GM12875 (cell line): ENCODE measurements around the gene UNC50.
A peak's percentile ranks its signal among the peaks of the same experiment; 100 is the strongest.

Experiments
- H3K4me3 ChIP-seq: one replicate; pipeline ENCODE4 v1.5.1; 2011; ENCODE audit warnings: low read depth, low read length, control low read depth
- CTCF ChIP-seq: IDR thresholded peaks from 2 replicates; pipeline ENCODE4 v1.5.1; 2011; ENCODE audit warnings: low read depth, mild to moderate bottlenecking, control low read depth, inconsistent platforms, low read length, moderate library complexity, borderline replicate concordance; ENCODE audit not compliant: insufficient read depth

UNC50 gene

DNA sequence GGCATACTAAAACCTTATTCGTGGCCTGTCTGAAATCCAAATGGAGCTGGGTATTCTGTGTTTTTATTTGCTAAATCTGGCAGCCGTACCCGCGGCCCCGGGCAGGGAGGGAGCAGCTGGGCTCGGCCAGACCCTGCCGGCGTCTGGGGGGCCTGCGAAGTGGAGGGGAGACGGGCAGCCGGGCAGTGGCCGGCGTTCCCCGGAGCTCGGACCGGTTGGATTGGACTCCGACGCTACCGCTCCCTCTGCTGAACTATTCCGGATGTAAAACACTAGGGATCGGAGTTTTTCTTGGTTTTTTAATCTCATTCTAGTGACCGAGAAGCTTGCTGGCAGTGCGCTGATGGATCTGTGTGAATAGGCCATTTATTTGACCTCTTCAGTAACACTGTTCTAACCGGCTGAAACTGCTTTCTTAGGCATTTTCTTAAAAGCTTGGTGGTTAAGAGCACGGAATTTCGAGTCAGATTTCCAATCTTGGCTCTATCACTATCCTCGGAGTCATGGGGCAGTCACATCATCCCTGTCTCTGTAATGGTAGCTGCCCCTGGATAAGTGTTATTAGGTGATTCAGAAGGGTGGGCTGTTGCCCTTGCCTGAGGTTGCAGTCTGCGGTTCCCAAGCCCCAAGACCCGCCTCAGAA is 694 bp downstream of the UNC50 start:
- peak overlapping the region; percentile 88 for H3K4me3 ChIP-seq
- no peak for TF ChIP-seq CTCF

- no peak for TF ChIP-seq CTCF
- H3K4me3 ChIP-seq: no peak overlapping the region
Observed at GRCh38 chr2:98614024-98614739, 5.8 kb downstream of the UNC50 start.

DNA sequence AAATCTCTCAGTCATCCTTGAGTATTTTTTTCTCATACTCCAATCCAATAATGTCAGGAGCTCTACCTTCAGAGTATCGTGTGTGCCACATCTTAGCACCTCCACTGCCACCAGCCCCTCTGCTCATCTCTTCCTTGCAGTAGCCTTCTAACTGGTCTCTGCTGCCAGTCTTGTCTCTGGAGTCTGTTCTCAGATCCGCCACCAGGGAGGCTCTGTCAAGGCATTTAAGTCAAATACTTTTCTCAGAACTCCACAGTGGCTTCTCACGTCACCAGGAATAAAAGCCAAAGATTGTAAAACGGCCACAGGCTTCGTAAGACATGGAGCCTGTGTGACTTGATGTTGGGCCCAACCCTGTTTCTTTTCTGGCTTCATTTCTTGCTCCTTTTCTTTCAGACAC is 7.1 kb downstream of the UNC50 start:
- TF ChIP-seq CTCF: no peak
- no peak overlapping the region for H3K4me3 ChIP-seq

GRCh38 chr2:98617149-98617548 is 8.8 kb downstream of the UNC50 start:
- H3K4me3 ChIP-seq: no peak overlapping the region
- TF ChIP-seq CTCF: no peak

DNA sequence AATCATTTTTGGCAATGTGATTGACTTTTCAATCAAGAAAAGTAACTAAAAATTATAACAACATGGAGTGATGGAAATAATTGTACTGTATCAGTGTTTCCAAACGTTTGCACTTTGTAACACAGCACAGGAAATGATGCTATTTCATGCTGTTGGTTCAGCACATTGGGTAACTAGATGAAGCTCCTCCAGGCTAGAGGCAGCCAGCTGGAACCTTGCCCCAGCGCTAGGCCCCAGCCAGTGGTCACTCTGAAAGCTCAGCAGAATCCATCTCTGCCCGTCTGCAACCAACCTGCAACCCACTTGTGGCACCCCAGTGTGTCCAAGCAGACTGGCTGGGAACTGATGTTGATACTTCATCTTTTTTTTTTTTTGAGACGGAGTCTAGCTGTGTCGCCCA is 15.3 kb downstream of the UNC50 start:
- no peak overlapping the region for H3K4me3 ChIP-seq
- no peak for TF ChIP-seq CTCF

DNA sequence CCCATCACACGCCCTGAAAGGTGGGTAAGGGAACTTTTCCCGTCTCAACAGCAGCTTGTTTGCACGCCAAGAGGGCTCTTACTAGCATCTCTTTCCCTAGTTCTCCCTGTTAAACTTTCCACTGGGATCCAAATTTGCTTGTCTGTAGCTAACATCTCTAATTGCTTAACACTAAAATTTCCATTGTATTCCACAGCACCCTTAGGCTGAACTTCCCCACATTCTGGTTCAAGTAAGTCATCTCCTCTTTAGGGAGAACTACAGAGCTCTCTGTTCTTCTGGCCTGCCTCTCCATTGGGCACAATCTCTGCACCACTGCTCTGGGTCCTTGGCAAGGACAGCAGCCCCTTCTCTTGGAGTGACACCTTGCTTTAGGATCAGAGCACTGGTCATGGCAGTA is 24.0 kb downstream of the UNC50 start:
- no peak for TF ChIP-seq CTCF

More for the DNA sequence above, 24.0 kb downstream of the UNC50 start:
- no peak overlapping the region for H3K4me3 ChIP-seq
